ENCODE data around the gene COPS6.

Gene COPS6

GRCh38 chr7:100111914-100112313, 23.1 kb downstream of the COPS6 start:
- no peak for TF ChIP-seq TAF1 (IDR thresholded peaks at IDR 0.05; ENCODE audit: borderline replicate concordance, insufficient read depth, low read length)
- no peak for TF ChIP-seq REST (IDR thresholded peaks at IDR 0.05; ENCODE audit: insufficient read depth in 1 of 2, low read depth in 2 of 2, low read length in 2 of 2)
- TF ChIP-seq FOXP2 (optimal IDR thresholded peaks at IDR 0.05; ENCODE audit: borderline replicate concordance, extremely low read depth, extremely low read length, insufficient read depth): no peak
- no peak for TF ChIP-seq SIN3A (IDR thresholded peaks at IDR 0.05; ENCODE audit: borderline replicate concordance, insufficient read depth, low read length)
- TF ChIP-seq POLR2AphosphoS5 (IDR thresholded peaks at IDR 0.05; ENCODE audit: low read depth, low read length): no peak

- TF ChIP-seq POLR2AphosphoS5 (IDR thresholded peaks at IDR 0.05; ENCODE audit: low read depth, low read length) (no peak), TAF1 (IDR thresholded peaks at IDR 0.05; ENCODE audit: borderline replicate concordance, insufficient read depth, low read length) (no peak), REST (IDR thresholded peaks at IDR 0.05; ENCODE audit: insufficient read depth in 1 of 2, low read depth in 2 of 2, low read length in 2 of 2) (no peak), SIN3A (IDR thresholded peaks at IDR 0.05; ENCODE audit: borderline replicate concordance, insufficient read depth, low read length) (no peak), FOXP2 (optimal IDR thresholded peaks at IDR 0.05; ENCODE audit: borderline replicate concordance, extremely low read depth, extremely low read length, insufficient read depth) (no peak)
These were observed 26.3 kb downstream of the COPS6 start for GRCh38 chr7:100115026-100115425.

GRCh38 chr7:100118388-100119071, 29.8 kb downstream of the COPS6 start:
- TF ChIP-seq POLR2AphosphoS5 (IDR thresholded peaks at IDR 0.05; ENCODE audit: low read depth, low read length) (no peak), SIN3A (IDR thresholded peaks at IDR 0.05; ENCODE audit: borderline replicate concordance, insufficient read depth, low read length) (no peak), REST (IDR thresholded peaks at IDR 0.05; ENCODE audit: insufficient read depth in 1 of 2, low read depth in 2 of 2, low read length in 2 of 2) (no peak), TAF1 (IDR thresholded peaks at IDR 0.05; ENCODE audit: borderline replicate concordance, insufficient read depth, low read length) (no peak), FOXP2 (optimal IDR thresholded peaks at IDR 0.05; ENCODE audit: borderline replicate concordance, extremely low read depth, extremely low read length, insufficient read depth) (no peak)

GRCh38 chr7:100119072-100119969, 30.6 kb downstream of the COPS6 start, which contains the start of the genes CNPY4 and TAF6:
Gene CNPY4, plus strand, starts transcription at chr7:100119634. Its CDS starts 111 bp downstream, at chr7:100119745.
Gene TAF6, minus strand, starts transcription at chr7:100119358. Its CDS starts 5,149 bp downstream, at chr7:100114209.
- TF ChIP-seq FOXP2 (optimal IDR thresholded peaks at IDR 0.05; ENCODE audit: borderline replicate concordance, extremely low read depth, extremely low read length, insufficient read depth) (no peak), SIN3A (IDR thresholded peaks at IDR 0.05; ENCODE audit: borderline replicate concordance, insufficient read depth, low read length) (peak; percentile 76; the same call in 1 of the 2 replicates), POLR2AphosphoS5 (IDR thresholded peaks at IDR 0.05; ENCODE audit: low read depth, low read length) (peak; percentile 63), REST (IDR thresholded peaks at IDR 0.05; ENCODE audit: insufficient read depth in 1 of 2, low read depth in 2 of 2, low read length in 2 of 2) (peak in 1 of 2 experiments; percentile 66; a peak in 2 of 4 replicates), TAF1 (IDR thresholded peaks at IDR 0.05; ENCODE audit: borderline replicate concordance, insufficient read depth, low read length) (peak; percentile 100)

All from PFSK-1 (cell line).